Ectodermal cell (in vitro differentiated cells): ENCODE results near the gene ROBO1.

Experiments used
- H3K27ac ChIP-seq: 2 replicates; pipeline ENCODE4 v1.7.0; 2013; ENCODE audit warnings: mild to moderate bottlenecking, low read depth, low read length; ENCODE audit not compliant: insufficient read depth, poor library complexity, severe bottlenecking
- H3K27me3 ChIP-seq: 2 replicates; pipeline ENCODE4 v1.7.0; 2013; ENCODE audit warnings: mild to moderate bottlenecking, low read length; ENCODE audit not compliant: insufficient read depth, control insufficient read depth, poor library complexity, severe bottlenecking
- H3K36me3 ChIP-seq: one replicate; pipeline ENCODE4 v1.7.0; 2013; ENCODE audit warnings: low read length; ENCODE audit not compliant: control insufficient read depth, insufficient read depth
- H3K4me1 ChIP-seq: one replicate; pipeline ENCODE4 v1.7.0; 2013; ENCODE audit warnings: low read length; ENCODE audit not compliant: control insufficient read depth, insufficient read depth
- H3K4me3 ChIP-seq: 2 replicates; pipeline ENCODE4 v1.7.0; 2013; ENCODE audit warnings: low read depth, low read length, control low read depth; ENCODE audit not compliant: insufficient read depth
- H3K9me3 ChIP-seq: 2 replicates; pipeline ENCODE4 v1.7.0; 2013; ENCODE audit warnings: mild to moderate bottlenecking, low read length, moderate library complexity; ENCODE audit not compliant: control insufficient read depth
- WGBS, 2 experiments: methylation state at CpG; one replicate each; pipeline ENCODE4 v1.1.7; 2013; ENCODE audit warnings: missing lambda C conversion rate in 2 of 2; 5-methylcytosine and 5-hydroxymethylcytosine counted together

Gene ROBO1

GRCh38 chr3:79639855-79640254 is 127.9 kb downstream of the ROBO1 start:
- 86% methylated on average over 2 of the region's 2 CpGs; no CpG with 5 or more reads in 1 of the 2 experiments for WGBS, 2 experiments
- no peaks in the 10 kb centered on the region for H3K27me3 ChIP-seq

DNA sequence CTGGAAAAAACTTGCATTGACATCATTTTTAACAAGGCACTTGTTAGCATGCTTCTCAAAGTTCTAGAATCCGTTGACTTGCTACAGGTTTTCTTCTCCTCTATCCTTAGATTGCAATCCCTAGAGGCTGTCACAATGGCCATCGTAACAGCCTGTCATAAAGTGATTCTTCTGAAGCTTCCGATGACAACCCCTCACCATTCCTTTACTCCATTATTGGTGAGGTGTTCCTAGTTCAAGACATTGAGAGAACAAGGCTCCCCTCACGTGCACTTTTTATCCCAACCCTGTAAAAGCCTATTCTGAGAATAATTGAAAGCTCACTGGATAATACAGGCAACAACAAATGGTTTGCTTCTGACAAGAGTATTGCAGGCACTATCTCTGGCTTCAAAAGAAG is 131.4 kb downstream of the ROBO1 start:
- 76 to 77% methylated on average over 4 of the region's 4 CpGs for WGBS, 2 experiments

More at GRCh38 chr3:79639855-79640254, 127.9 kb downstream of the ROBO1 start:
- Histone ChIP-seq H3K9me3 (no peaks in the 10 kb centered on the region), H3K4me1 (no peaks in the 10 kb centered on the region), H3K36me3 (no peaks in the 10 kb centered on the region), H3K4me3 (no peak overlapping the region), H3K27ac (no peak overlapping the region)

DNA sequence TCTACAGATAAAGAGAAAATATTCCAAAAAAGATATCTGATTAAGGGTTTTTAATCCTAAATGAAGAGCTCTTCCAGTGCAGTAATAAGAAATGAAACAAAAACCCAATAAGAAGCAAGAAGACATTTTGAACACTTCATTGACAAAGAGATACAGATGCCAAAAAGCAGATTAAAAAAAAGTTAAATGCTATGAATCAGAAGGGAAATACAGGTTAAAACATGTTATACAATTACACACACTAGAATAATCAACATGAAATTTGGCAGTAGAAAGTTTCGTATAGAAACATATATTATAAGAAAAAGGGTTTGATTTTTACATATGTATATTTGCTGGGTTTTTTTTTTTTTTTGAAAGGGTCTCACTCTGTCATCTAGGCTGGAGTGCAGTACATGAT is 135.0 kb downstream of the ROBO1 start:
- Histone ChIP-seq H3K27ac (no peak overlapping the region), H3K9me3 (no peaks in the 10 kb centered on the region), H3K4me1 (no peaks in the 10 kb centered on the region), H3K36me3 (no peaks in the 10 kb centered on the region), H3K27me3 (no peaks in the 10 kb centered on the region), H3K4me3 (no peak overlapping the region)
- 100% methylated on average over 1 of the region's 1 CpG; no CpG with 5 or more reads in 1 of the 2 experiments for WGBS, 2 experiments

More for the DNA sequence above, 131.4 kb downstream of the ROBO1 start:
- Histone ChIP-seq H3K36me3 (no peaks in the 10 kb centered on the region), H3K4me1 (no peaks in the 10 kb centered on the region), H3K9me3 (no peaks in the 10 kb centered on the region), H3K27ac (no peak overlapping the region), H3K4me3 (no peak overlapping the region), H3K27me3 (no peaks in the 10 kb centered on the region)

DNA sequence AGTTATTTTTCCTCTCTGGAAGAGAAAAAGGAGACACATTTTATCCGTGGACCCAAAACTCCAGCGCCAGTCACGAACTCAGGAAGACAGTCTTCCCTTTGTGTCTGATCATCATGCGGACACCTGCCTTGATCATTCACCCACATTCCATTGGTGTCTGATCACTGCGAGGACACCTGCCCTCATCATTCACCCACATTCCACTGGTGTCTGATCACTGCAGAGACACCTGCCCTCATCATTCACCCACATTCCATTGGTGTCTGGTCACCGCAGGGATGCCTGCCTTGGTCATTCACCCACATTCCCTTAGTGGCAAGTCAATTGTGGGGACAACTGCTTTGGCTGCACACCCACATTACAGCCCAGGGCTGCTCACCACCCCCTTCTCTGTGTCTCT is 148.9 kb downstream of the ROBO1 start:
- Histone ChIP-seq H3K36me3 (no peaks in the 10 kb centered on the region), H3K4me3 (no peak overlapping the region), H3K27me3 (no peaks in the 10 kb centered on the region), H3K27ac (no peak overlapping the region), H3K9me3 (no peaks in the 10 kb centered on the region), H3K4me1 (no peaks in the 10 kb centered on the region)
- 83 to 86% methylated on average over 6 of the region's 6 CpGs for WGBS, 2 experiments

- Histone ChIP-seq H3K36me3 (no peaks in the 10 kb centered on the region), H3K27me3 (no peaks in the 10 kb centered on the region), H3K4me1 (no peaks in the 10 kb centered on the region), H3K4me3 (no peak overlapping the region), H3K27ac (no peak overlapping the region), H3K9me3 (no peaks in the 10 kb centered on the region)
- WGBS, 2 experiments = no CpG with 5 or more reads among the region's 1 CpG
These were observed 161.4 kb downstream of the ROBO1 start for GRCh38 chr3:79606414-79606813.

DNA sequence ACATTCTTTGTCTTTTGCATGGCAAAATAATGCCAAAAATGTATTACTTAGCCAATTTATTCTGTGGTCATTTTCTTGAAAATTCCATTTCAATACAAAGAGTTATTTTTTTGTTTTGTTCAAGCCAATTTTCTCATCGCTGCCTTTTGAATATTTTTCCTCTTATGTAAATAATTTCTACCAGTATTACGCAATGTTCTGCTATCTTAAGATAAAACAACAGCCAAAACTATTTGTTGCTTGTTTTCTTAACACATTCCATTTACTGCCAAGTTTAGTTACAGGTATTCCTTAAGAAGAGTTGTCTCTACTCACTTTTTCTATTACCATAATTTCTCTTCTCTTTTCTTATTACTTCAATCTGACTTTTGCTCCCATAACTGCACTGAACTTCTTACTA is 163.1 kb downstream of the ROBO1 start:
- Histone ChIP-seq H3K4me3 (no peak overlapping the region), H3K4me1 (no peaks in the 10 kb centered on the region), H3K27ac (no peak overlapping the region), H3K9me3 (no peaks in the 10 kb centered on the region), H3K36me3 (no peaks in the 10 kb centered on the region), H3K27me3 (no peaks in the 10 kb centered on the region)
- WGBS, 2 experiments = 83 to 100% methylated on average over 2 of the region's 2 CpGs

GRCh38 chr3:79602385-79602784 is 165.4 kb downstream of the ROBO1 start:
- no peak overlapping the region for H3K27ac ChIP-seq
- H3K36me3 ChIP-seq = no peaks in the 10 kb centered on the region
- no peaks in the 10 kb centered on the region for H3K27me3 ChIP-seq
- H3K4me1 ChIP-seq = no peaks in the 10 kb centered on the region
- H3K9me3 ChIP-seq = no peaks in the 10 kb centered on the region
- H3K4me3 ChIP-seq = no peak overlapping the region

DNA sequence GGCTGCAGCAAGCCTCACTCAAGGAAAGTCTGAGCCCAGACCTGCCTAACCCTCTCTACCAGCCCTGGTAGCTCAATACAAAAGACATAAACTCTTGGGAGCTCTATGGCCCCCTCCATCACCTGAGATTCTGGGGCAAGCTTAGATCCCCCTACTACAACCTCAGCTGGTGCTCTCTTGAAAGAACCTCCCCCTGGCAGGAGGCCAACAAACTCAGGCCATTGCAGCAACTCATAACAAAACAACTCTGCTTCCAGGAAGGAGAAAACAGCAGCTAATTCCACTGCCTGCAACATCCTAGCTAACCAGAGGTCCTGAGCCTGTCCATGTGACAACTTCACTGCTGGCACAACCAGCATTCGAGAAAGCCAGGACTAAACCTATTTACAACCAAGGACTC is 169.2 kb downstream of the ROBO1 start:
- Histone ChIP-seq H3K4me3 (no peak overlapping the region), H3K27me3 (no peaks in the 10 kb centered on the region), H3K4me1 (no peaks in the 10 kb centered on the region), H3K36me3 (no peaks in the 10 kb centered on the region), H3K27ac (no peak overlapping the region), H3K9me3 (no peaks in the 10 kb centered on the region)
- WGBS, 2 experiments = 38 to 67% methylated on average over 1 of the region's 1 CpG

- H3K27ac ChIP-seq = no peak overlapping the region
- no peak overlapping the region for H3K4me3 ChIP-seq
- no peaks in the 10 kb centered on the region for H3K9me3 ChIP-seq
- WGBS, 2 experiments = 93 to 95% methylated on average over 2 of the region's 2 CpGs
- H3K36me3 ChIP-seq = no peaks in the 10 kb centered on the region
- no peaks in the 10 kb centered on the region for H3K27me3 ChIP-seq
- H3K4me1 ChIP-seq = no peaks in the 10 kb centered on the region
These were observed 170.1 kb downstream of the ROBO1 start for GRCh38 chr3:79597709-79598108.

DNA sequence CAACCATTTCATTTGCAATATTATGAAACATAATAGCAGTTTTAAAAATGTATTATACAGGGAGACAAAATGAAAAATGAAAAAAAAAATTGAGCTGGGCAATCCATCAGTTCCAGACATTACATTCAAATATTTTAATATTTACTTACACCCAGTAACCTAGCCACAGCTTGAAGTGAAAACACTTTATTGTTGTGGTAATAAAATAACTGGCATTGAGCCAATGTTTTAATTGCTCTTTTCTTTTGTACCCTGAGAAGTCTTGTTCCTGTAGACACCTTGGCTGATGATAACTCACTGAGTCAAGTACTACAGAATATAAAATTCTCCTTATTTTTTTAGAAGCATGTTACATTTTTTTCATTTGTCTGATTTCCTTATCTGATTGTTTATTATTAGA is 180.6 kb downstream of the ROBO1 start:
- H3K4me3 ChIP-seq = no peak overlapping the region
- no peak overlapping the region for H3K27ac ChIP-seq
- H3K36me3 ChIP-seq = no peaks in the 10 kb centered on the region
- H3K9me3 ChIP-seq = no peaks in the 10 kb centered on the region
- H3K4me1 ChIP-seq = no peaks in the 10 kb centered on the region
- no peaks in the 10 kb centered on the region for H3K27me3 ChIP-seq

GRCh38 chr3:79586232-79586631 is 181.6 kb downstream of the ROBO1 start:
- H3K4me1 ChIP-seq = no peaks in the 10 kb centered on the region
- H3K27ac ChIP-seq = no peak overlapping the region
- H3K4me3 ChIP-seq = no peak overlapping the region
- no peaks in the 10 kb centered on the region for H3K27me3 ChIP-seq
- H3K9me3 ChIP-seq = no peaks in the 10 kb centered on the region
- H3K36me3 ChIP-seq = no peaks in the 10 kb centered on the region
